Pancreas (tissue), 10 donors: Measurements from ENCODE around the gene IZUMO2. TPM values are rescaled to one million over a fixed set of nuclear protein-coding genes. Genes with fewer than 3 reads are reported as not detected.

ENCODE experiments used
- ATAC-seq, 4 donors: fragments of 200-7000 bp; cut with Tn5 transposase; one replicate each; pipeline versions ENCODE4 v1.8.0 to v1.9.1; 2020; ENCODE audit warnings: mild to moderate bottlenecking in 4 of 4, moderate library complexity in 4 of 4
- DNase-seq, 6 donors: peaks; one replicate each; pipeline ENCODE4 v3.0.0-alpha.2; 2020
- FAIRE-seq: peaks from 2 replicates; lab custom pipeline; 2012; peaks lifted over from hg19 to GRCh38; lab: Jason Lieb, UNC
- H3K27ac ChIP-seq, 4 donors: fragments of 200-600 bp; sonication (generic); 1 replicate in 3 of 4; 2 replicates in 1 of 4; pipeline versions ENCODE4 v1.5.0 to v1.8.0; 2020
- H3K27me3 ChIP-seq, 4 donors: fragments of 200-600 bp; one replicate each; pipeline ENCODE4 v1.8.0; 2021
- H3K36me3 ChIP-seq, 3 donors: fragments of 200-600 bp; sonication (generic) in 1 of 3; one replicate each; pipeline versions ENCODE4 v1.5.0 to v1.8.0; 2020 to 2021
- H3K4me1 ChIP-seq, 3 donors: fragments of 200-600 bp; one replicate each; pipeline ENCODE4 v1.8.0; 2021
- H3K4me3 ChIP-seq, 4 donors: fragments of 200-600 bp; sonication (generic) in 2 of 4; one replicate each; pipeline versions ENCODE4 v1.5.0 to v1.8.0; 2020 to 2021
- H3K9me3 ChIP-seq, 4 donors: fragments of 200-600 bp; one replicate each; pipeline ENCODE4 v1.8.0; 2021
- WGBS, 2 donors: extraction: QIAGEN DNeasy Blood & Tissue Kit; methylation state at CpG; one replicate each; pipeline ENCODE4 v1.1.7; 2013; 5-methylcytosine and 5-hydroxymethylcytosine counted together
- intact Hi-C, 3 donors: fragments of 100-400 bp; cut with DNase I; formaldehyde crosslinking; loops; one replicate each; pipeline versions ENCODE4 v1.11.1 to v1.14.2; 2022
- polyA plus RNA-seq, 2 donors: library from polyadenylated mRNA; stranded (reverse); fragments of 200-250 nt; gene quantifications; one replicate each; pipeline ENCODE4 v1.2.3, GENCODE V29; 2013
- total RNA-seq, 6 donors: library from RNA; stranded (reverse); fragmentation: NEBNext Ultra II Directional in 4 of 6; extraction: Animal tissue kit (Norgen Biotek cat#: 25700) in 4 of 6; gene quantifications; one replicate each; pipeline versions ENCODE4 v1.2.1 to v1.2.4, GENCODE V29; 2021 to 2023
- TF ChIP-seq, protein P1 (sequence below), 4 donors: fragments of 200-600 bp; sonication (generic) in 3 of 4; IDR thresholded peaks; one replicate each; pipeline versions ENCODE4 v1.5.0 to v1.8.0; 2021; ENCODE audit warnings: antibody characterized with exemption in 4 of 4
- donor health status: healthy with polysubstance abuse.
- donor health status: DM: no; HTN: no; CAD: no; lungs with moderate emphysema.
- donor health status: DM: no; HTN: no; CAD: no.
- donor health status: control.
- donor health status: control.
- donor health status: Bipolar disorder and iron deficiency.
- donor health status: DM: yes; HTN: yes; CAD: no.
- donor health status: DM: no; HTN: no; CAD: no.
- donor health status: DM: no; HTN: no; CAD: no.
- donor health status: DM: yes; HTN: yes; CAD: no.

Gene IZUMO2
- total and polyA plus RNA-seq, 8 donors = not detected

DNA sequence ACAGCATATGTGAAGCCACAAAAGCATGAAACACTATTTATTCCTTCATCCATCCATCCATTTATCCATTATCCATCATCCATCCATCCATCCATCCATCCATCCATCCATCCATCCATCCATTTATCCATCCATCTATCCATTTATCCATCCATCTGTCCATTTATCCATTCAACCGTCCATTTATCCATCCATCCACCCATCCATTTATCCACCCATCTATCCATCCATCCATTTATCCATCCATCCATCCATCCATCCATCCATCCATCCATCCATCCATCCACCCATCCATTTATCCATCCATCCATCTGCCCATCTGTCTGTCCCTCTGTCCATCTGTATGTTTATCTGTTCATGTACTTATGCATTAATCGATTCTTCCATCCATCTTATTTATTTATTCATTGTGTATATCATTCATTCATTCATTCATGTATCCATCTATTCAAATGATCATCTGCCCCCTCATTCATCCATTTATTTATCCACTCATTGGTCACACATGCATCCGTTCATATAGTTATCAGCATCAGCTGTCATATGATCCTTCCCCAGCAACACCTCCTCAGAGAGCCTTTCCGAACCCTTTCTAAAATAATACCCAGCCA, 33.3 kb upstream of the IZUMO2 start:
- H3K4me1 ChIP-seq = peaks cover 0 to 11% (median 5%) of the 10 kb centered on the region in 3 donors
- no peaks in the 10 kb centered on the region for H3K27me3 ChIP-seq
- FAIRE-seq = no peak
- WGBS, 2 donors = 53 to 64% methylated on average over 4 of the region's 4 CpGs
- no peak overlapping the region for H3K27ac ChIP-seq
- H3K36me3 ChIP-seq = no peaks in the 10 kb centered on the region
- DNase-seq = no peak
- no peak for ATAC-seq
- H3K4me3 ChIP-seq = no peak overlapping the region
- no peaks in the 10 kb centered on the region for H3K9me3 ChIP-seq
- intact Hi-C loops = no loop called here
- TF ChIP-seq, protein P1, sequence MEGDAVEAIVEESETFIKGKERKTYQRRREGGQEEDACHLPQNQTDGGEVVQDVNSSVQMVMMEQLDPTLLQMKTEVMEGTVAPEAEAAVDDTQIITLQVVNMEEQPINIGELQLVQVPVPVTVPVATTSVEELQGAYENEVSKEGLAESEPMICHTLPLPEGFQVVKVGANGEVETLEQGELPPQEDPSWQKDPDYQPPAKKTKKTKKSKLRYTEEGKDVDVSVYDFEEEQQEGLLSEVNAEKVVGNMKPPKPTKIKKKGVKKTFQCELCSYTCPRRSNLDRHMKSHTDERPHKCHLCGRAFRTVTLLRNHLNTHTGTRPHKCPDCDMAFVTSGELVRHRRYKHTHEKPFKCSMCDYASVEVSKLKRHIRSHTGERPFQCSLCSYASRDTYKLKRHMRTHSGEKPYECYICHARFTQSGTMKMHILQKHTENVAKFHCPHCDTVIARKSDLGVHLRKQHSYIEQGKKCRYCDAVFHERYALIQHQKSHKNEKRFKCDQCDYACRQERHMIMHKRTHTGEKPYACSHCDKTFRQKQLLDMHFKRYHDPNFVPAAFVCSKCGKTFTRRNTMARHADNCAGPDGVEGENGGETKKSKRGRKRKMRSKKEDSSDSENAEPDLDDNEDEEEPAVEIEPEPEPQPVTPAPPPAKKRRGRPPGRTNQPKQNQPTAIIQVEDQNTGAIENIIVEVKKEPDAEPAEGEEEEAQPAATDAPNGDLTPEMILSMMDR (IDR thresholded peaks at IDR 0.05) = no peak

DNA sequence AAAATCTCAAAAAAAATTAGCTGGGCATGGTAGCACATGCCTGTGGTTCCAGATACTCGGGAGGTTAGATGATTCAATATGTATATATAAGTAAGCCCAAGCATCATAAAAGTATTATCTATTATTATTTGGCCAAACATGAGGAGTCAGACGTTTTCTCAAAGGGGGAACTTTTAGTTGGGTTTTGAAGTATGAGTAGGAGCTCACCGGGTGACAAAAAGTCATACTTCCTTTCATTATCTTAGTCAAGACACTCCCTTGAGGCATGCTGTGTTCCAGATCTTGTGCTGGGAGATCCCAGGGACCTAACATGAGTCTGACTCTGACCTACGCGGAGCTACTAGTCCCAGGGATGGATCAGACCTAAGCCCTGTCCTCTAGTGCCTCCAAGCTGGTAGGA, 32.1 kb upstream of the IZUMO2 start:
- no peaks in the 10 kb centered on the region for H3K27me3 ChIP-seq
- ATAC-seq (no peak), FAIRE-seq (no peak), DNase-seq (no peak)
- intact Hi-C loops = no loop called here
- no peaks in the 10 kb centered on the region for H3K36me3 ChIP-seq
- TF ChIP-seq, protein P1 (IDR thresholded peaks at IDR 0.05) = no peak
- H3K27ac ChIP-seq = no peak overlapping the region
- H3K4me3 ChIP-seq = no peak overlapping the region
- 65 to 75% methylated on average over 5 of the region's 5 CpGs for WGBS, 2 donors
- H3K9me3 ChIP-seq = no peaks in the 10 kb centered on the region
- peaks cover 0 to 11% (median 5%) of the 10 kb centered on the region in 3 donors for H3K4me1 ChIP-seq

DNA sequence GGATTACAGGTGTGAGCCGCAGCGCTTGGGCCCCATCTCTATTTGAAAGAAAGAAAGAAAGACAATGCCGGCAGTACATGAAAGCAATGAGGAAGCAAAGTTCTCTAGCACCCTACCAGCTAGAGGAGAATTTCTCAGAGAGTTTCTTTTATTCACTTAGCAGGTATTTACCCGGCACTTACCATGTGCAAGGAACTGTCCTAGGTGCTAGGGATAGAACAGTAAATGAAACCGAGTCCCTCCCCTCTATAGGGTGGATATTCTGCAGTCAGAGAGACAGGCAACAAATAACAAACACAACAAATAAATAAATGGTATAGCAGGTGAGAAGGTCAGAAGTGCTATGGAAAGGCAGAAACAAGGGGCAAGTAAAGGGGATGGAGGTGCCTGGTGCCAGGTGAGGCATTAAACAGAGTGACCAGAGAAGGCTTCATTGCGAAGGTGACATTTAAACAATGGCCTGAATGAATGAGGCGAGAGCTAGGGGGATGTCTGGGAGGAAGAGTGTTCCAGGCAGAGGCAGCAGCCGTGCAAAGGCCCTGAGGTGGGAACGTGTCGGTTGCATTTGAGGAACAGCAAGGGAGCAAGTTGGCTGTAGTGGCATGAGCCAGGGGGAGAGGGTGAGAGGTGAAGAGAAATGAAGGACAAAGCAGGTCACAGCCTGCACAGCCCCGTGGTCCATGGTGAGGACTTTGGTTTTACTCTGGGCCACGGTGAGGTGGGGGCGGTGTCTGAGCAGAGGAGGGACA, 29.6 kb upstream of the IZUMO2 start:
- no peak for FAIRE-seq
- no peak for ATAC-seq
- no peaks in the 10 kb centered on the region for H3K27me3 ChIP-seq
- no peaks in the 10 kb centered on the region for H3K4me1 ChIP-seq
- no peak for DNase-seq
- 68 to 74% methylated on average over 13 of the region's 13 CpGs for WGBS, 2 donors
- H3K9me3 ChIP-seq = no peaks in the 10 kb centered on the region
- TF ChIP-seq, protein P1 (IDR thresholded peaks at IDR 0.05) = no peak
- H3K27ac ChIP-seq = no peak overlapping the region
- no peak overlapping the region for H3K4me3 ChIP-seq
- intact Hi-C loops = no loop called here
- no peaks in the 10 kb centered on the region for H3K36me3 ChIP-seq

DNA sequence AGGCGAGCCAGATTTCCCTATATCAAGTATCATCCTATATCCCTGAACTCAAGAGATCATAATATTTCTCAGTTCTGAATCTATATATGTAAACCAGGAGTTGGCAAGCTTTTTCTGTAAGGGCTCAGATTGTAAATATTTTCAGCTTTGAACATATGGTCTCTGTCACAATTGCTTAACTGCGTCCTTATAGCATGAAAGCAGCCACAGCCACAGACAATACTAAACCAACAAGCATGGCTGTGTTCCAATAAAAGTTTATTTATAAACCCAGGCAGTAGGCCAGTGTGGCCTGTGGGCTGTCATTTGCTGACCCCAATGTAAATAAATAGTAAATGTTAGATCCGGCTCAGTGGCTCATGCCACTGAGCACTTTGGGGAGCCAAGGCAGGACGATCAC, 28.1 kb upstream of the IZUMO2 start:
- Histone ChIP-seq H3K27ac (peak overlapping the region in 2 of 4 donors; percentile 44 to 48), H3K9me3 (no peaks in the 10 kb centered on the region), H3K36me3 (no peaks in the 10 kb centered on the region), H3K4me3 (no peak overlapping the region), H3K27me3 (no peaks in the 10 kb centered on the region), H3K4me1 (no peaks in the 10 kb centered on the region)
- intact Hi-C loops = no loop called here
- DNase-seq = no peak
- TF ChIP-seq, protein P1 (IDR thresholded peaks at IDR 0.05) = no peak
- FAIRE-seq = no peak
- peak; percentile 21 to 73 (median 48) for ATAC-seq
- WGBS, 2 donors = 37% methylated on average over 4 of the region's 4 CpGs

DNA sequence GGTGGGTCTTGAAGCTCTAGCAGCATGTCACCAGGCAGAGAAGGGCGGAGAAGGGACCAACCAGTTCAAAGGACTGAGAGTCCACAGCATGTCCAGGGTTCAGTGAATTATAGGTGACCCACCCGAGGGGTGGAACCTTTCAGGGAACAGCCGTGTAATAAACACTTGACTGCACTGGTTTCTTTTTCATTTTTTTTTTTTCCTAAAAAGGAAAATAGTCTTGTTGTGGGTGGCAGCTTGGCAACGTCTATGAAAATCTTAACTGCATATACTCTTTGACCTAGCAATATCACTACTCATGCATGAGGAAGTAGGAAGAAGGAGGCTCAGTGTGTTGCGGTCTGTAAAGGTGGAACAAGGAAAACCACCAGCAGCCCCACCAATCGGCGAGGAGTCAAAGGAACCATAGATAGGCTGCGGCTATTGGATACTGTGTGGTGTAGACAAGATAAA, 27.4 kb upstream of the IZUMO2 start:
- Histone ChIP-seq H3K27ac (peak overlapping the region in 2 of 4 donors; percentile 44 to 48), H3K4me3 (no peak overlapping the region), H3K9me3 (no peaks in the 10 kb centered on the region), H3K27me3 (no peaks in the 10 kb centered on the region), H3K4me1 (no peaks in the 10 kb centered on the region), H3K36me3 (no peaks in the 10 kb centered on the region)
- peak; percentile 67 for FAIRE-seq
- intact Hi-C loops = no loop called here
- peak; percentile 50 to 81 (median 79) for ATAC-seq
- TF ChIP-seq, protein P1 (IDR thresholded peaks at IDR 0.05) = no peak
- no peak for DNase-seq
- WGBS, 2 donors = 47 to 62% methylated on average over 8 of the region's 8 CpGs
